HG03342 (cell line): Measurements from ENCODE around the gene KPRP.

Experiments
- ATAC-seq: cut with Tn5 transposase; IDR thresholded peaks from one replicate; pipeline ENCODE4 v1.9.1; 2021; ENCODE audit warnings: mild to moderate bottlenecking, moderate library complexity; ENCODE audit not compliant: unreplicated experiment

KPRP gene

GRCh38 chr1:152770411-152770810 is 12.6 kb downstream of the KPRP start:
- no peak for ATAC-seq

- ATAC-seq: no peak
Measured at GRCh38 chr1:152774875-152775274, 17.1 kb downstream of the KPRP start, which contains the start of gene LCE1F. Gene LCE1F, plus strand, starts transcription at chr1:152775140. Its CDS starts 1,232 bp downstream, at chr1:152776372.

- no peak for ATAC-seq
Measured at GRCh38 chr1:152776361-152776760, 18.5 kb downstream of the KPRP start.

- no peak for ATAC-seq
Measured at GRCh38 chr1:152777510-152778137, 19.8 kb downstream of the KPRP start.

GRCh38 chr1:152783095-152783494 is 25.3 kb downstream of the KPRP start:
- no peak for ATAC-seq

- no peak for ATAC-seq
Measured at GRCh38 chr1:152786077-152786476, 28.3 kb downstream of the KPRP start, which contains the start of gene LCE1E. Gene LCE1E, plus strand, starts transcription at chr1:152786257. Its CDS starts 1,043 bp downstream, at chr1:152787300.

GRCh38 chr1:152795686-152796085 is 37.9 kb downstream of the KPRP start:
- ATAC-seq: no peak

GRCh38 chr1:152796421-152796820 is 38.6 kb downstream of the KPRP start, which contains the start of gene LCE1D:
Gene LCE1D, plus strand, starts transcription at chr1:152796721. Its CDS starts 1,074 bp downstream, at chr1:152797795.
- no peak for ATAC-seq

- no peak for ATAC-seq
Measured at GRCh38 chr1:152801333-152801732, 43.5 kb downstream of the KPRP start.

- no peak for ATAC-seq
Measured at GRCh38 chr1:152806576-152806975, 48.8 kb downstream of the KPRP start, which contains the start of gene LCE1C. Gene LCE1C, minus strand, starts transcription at chr1:152806651. Its CDS starts 1,173 bp downstream, at chr1:152805478.

- ATAC-seq: no peak
Measured at GRCh38 chr1:152811050-152811449, 53.2 kb downstream of the KPRP start.
